Activated T-cell treated with anti-CD3 and anti-CD28 coated beads, Interleukin-2, amount 50 U/mL, for 72 hours (primary cell): Measurements from ENCODE around the gene DND1. TPM values are rescaled to one million over a fixed set of nuclear protein-coding genes. Genes with fewer than 3 reads are reported as not detected.
"Not testable (repeated sequence)": the region's sequence is repeated elsewhere in the genome, so short reads cannot be mapped to it uniquely, and the experiment has no call there.

Experiments
- ATAC-seq, 2 donors: fragments of 150-1000 bp; cut with Tn5 transposase; replicated peaks in 1 of 2; 2 replicates each; pipeline ENCODE4 v1.10.0; 2021; ENCODE audit warnings: moderate library complexity in 2 of 2, mild to moderate bottlenecking in 1 of 2
- DNase-seq, 2 donors: peaks; one replicate each; pipeline ENCODE4 v3.0.0; 2021 to 2022; ENCODE audit warnings: mixed read lengths in 1 of 2
- H3K27ac Mint-ChIP-seq: one replicate; pipeline ENCODE4 v1.8.0; 2022; ENCODE audit warnings: mild to moderate bottlenecking, moderate library complexity, mixed read lengths
- H3K27me3 Mint-ChIP-seq: one replicate; pipeline ENCODE4 v1.8.0; 2022; ENCODE audit warnings: low read depth, mixed read lengths
- H3K36me3 Mint-ChIP-seq, 2 donors: one replicate each; pipeline ENCODE4 v1.8.0; 2022; ENCODE audit warnings: mixed read lengths in 2 of 2, mild to moderate bottlenecking in 1 of 2; ENCODE audit not compliant: insufficient read depth in 2 of 2
- H3K4me1 Mint-ChIP-seq: one replicate; pipeline ENCODE4 v1.8.0; 2022; ENCODE audit warnings: low read depth, mixed read lengths
- H3K4me3 Mint-ChIP-seq, 2 donors: one replicate each; pipeline ENCODE4 v1.8.0; 2022; ENCODE audit warnings: mild to moderate bottlenecking in 2 of 2, mixed read lengths in 2 of 2, moderate library complexity in 2 of 2
- H3K9me3 Mint-ChIP-seq, 2 donors: one replicate each; pipeline ENCODE4 v1.8.0; 2022; ENCODE audit warnings: mixed read lengths in 2 of 2
- total RNA-seq, 2 donors: library from RNA; stranded (reverse); gene quantifications; one replicate each; pipeline ENCODE4 v1.2.3, GENCODE V29; 2022

The DND1 gene
- total RNA-seq, 2 donors from 2014 or later, result 3.7 to 4.6 TPM

GRCh38 chr5:140660371-140660770, 13.0 kb downstream of the DND1 start:
- Mint-ChIP-seq H3K4me1 (peaks cover 17% of the 10 kb centered on the region), H3K36me3 (peaks cover 17 to 37% of the 10 kb centered on the region in 2 donors)
- not testable (repeated sequence) for H3K27ac Mint-ChIP-seq, ATAC-seq, H3K27me3 Mint-ChIP-seq, H3K4me3 Mint-ChIP-seq, H3K9me3 Mint-ChIP-seq, DNase-seq

- ATAC-seq (no peak), DNase-seq (no peak)
- Mint-ChIP-seq H3K27ac (peak overlapping the region; percentile 43), H3K4me1 (peaks cover 6% of the 10 kb centered on the region), H3K9me3 (no peaks in the 10 kb centered on the region), H3K27me3 (no peaks in the 10 kb centered on the region), H3K36me3 (peaks cover 12 to 35% of the 10 kb centered on the region in 2 donors), H3K4me3 (no peak overlapping the region)
Measured at GRCh38 chr5:140658870-140659269, 14.5 kb downstream of the DND1 start.

- no peak for DNase-seq
- Mint-ChIP-seq H3K4me3 (peak overlapping the region; percentile 97 to 98), H3K4me1 (peaks cover 55% of the 10 kb centered on the region), H3K27ac (peak overlapping the region; percentile 99), H3K36me3 (peaks cover 16 to 32% of the 10 kb centered on the region in 2 donors), H3K9me3 (no peaks in the 10 kb centered on the region), H3K27me3 (no peaks in the 10 kb centered on the region)
- ATAC-seq, result no peak
Measured at GRCh38 chr5:140647042-140647419, 26.3 kb downstream of the DND1 start.

GRCh38 chr5:140642718-140643117, 30.7 kb downstream of the DND1 start:
- H3K36me3 Mint-ChIP-seq, result peaks cover 9 to 27% of the 10 kb centered on the region in 2 donors
- H3K9me3 Mint-ChIP-seq, result no peaks in the 10 kb centered on the region
- peaks cover 70% of the 10 kb centered on the region for H3K4me1 Mint-ChIP-seq
- no peak for DNase-seq
- no peaks in the 10 kb centered on the region for H3K27me3 Mint-ChIP-seq
- no peak for ATAC-seq
- H3K27ac Mint-ChIP-seq, result peak overlapping the region; percentile 67
- no peak overlapping the region for H3K4me3 Mint-ChIP-seq

GRCh38 chr5:140641716-140642115, 31.7 kb downstream of the DND1 start:
- H3K4me1 Mint-ChIP-seq, result peaks cover 70% of the 10 kb centered on the region
- H3K27me3 Mint-ChIP-seq, result no peaks in the 10 kb centered on the region
- ATAC-seq (no peak), DNase-seq (no peak)
- H3K4me3 Mint-ChIP-seq, result no peak overlapping the region
- no peak overlapping the region for H3K27ac Mint-ChIP-seq
- peaks cover 9 to 22% of the 10 kb centered on the region in 2 donors for H3K36me3 Mint-ChIP-seq
- H3K9me3 Mint-ChIP-seq, result no peaks in the 10 kb centered on the region

- Mint-ChIP-seq H3K27ac (peak within 1 kb of the TSS; percentile 87), H3K4me1 (peaks cover 64% of the 10 kb centered on the region), H3K9me3 (no peaks in the 10 kb centered on the region), H3K27me3 (no peaks in the 10 kb centered on the region), H3K4me3 (peak within 1 kb of the TSS; percentile 80 to 87), H3K36me3 (peaks cover 5 to 17% of the 10 kb centered on the region in 2 donors)
- peak; percentile 84 to 91 for ATAC-seq
- peak; percentile 97 to 99 for DNase-seq
Measured at GRCh38 chr5:140639148-140639981, 34.0 kb downstream of the DND1 start, which contains the start of gene TMCO6. Gene TMCO6, plus strand, starts transcription at chr5:140639451. Its CDS starts 77 bp downstream, at chr5:140639528.

- H3K4me1 Mint-ChIP-seq, result peaks cover 65% of the 10 kb centered on the region
- ATAC-seq, H3K9me3 Mint-ChIP-seq, DNase-seq, H3K27me3 Mint-ChIP-seq: not testable (repeated sequence)
- peak overlapping the region; percentile 87 for H3K27ac Mint-ChIP-seq
- H3K4me3 Mint-ChIP-seq, result peak overlapping the region; percentile 80 to 87
- peaks cover 0 to 17% of the 10 kb centered on the region in 2 donors for H3K36me3 Mint-ChIP-seq
Measured at GRCh38 chr5:140638898-140639147, 34.6 kb downstream of the DND1 start.

GRCh38 chr5:140637371-140638100, 35.8 kb downstream of the DND1 start:
- Mint-ChIP-seq H3K27me3 (peaks cover 15% of the 10 kb centered on the region), H3K4me3 (no peak overlapping the region), H3K4me1 (peaks cover 67% of the 10 kb centered on the region), H3K27ac (peak overlapping the region; percentile 20), H3K36me3 (peaks cover 0 to 16% of the 10 kb centered on the region in 2 donors), H3K9me3 (no peaks in the 10 kb centered on the region)
- ATAC-seq (no peak), DNase-seq (no peak)

- H3K9me3 Mint-ChIP-seq, result no peaks in the 10 kb centered on the region
- peaks cover 60% of the 10 kb centered on the region for H3K4me1 Mint-ChIP-seq
- peaks cover 32% of the 10 kb centered on the region for H3K27me3 Mint-ChIP-seq
- peak overlapping the region; percentile 77 for H3K27ac Mint-ChIP-seq
- DNase-seq (peak; percentile 43 to 45), ATAC-seq (peak; percentile 36 to 50)
- peak overlapping the region; percentile 11 to 64 for H3K4me3 Mint-ChIP-seq
- peaks cover 0 to 8% of the 10 kb centered on the region in 2 donors for H3K36me3 Mint-ChIP-seq
Measured at GRCh38 chr5:140635291-140636257, 37.8 kb downstream of the DND1 start.

- Mint-ChIP-seq H3K36me3 (no peaks in the 10 kb centered on the region), H3K4me3 (peak overlapping the region; percentile 13 to 81), H3K9me3 (no peaks in the 10 kb centered on the region), H3K27ac (no peak overlapping the region), H3K27me3 (peaks cover 32% of the 10 kb centered on the region), H3K4me1 (peaks cover 51% of the 10 kb centered on the region)
- ATAC-seq (no peak), DNase-seq (no peak)
Measured at GRCh38 chr5:140634103-140634502, 39.3 kb downstream of the DND1 start.

GRCh38 chr5:140633501-140633900, 39.9 kb downstream of the DND1 start:
- H3K4me1 Mint-ChIP-seq, result peaks cover 46% of the 10 kb centered on the region
- peaks cover 32% of the 10 kb centered on the region for H3K27me3 Mint-ChIP-seq
- no peak overlapping the region for H3K27ac Mint-ChIP-seq
- no peak for ATAC-seq
- DNase-seq, result no peak
- peak overlapping the region; percentile 81 to 91 for H3K4me3 Mint-ChIP-seq
- no peaks in the 10 kb centered on the region for H3K36me3 Mint-ChIP-seq
- no peaks in the 10 kb centered on the region for H3K9me3 Mint-ChIP-seq

- peak in 1 of 2 donors; percentile 9 for DNase-seq
- Mint-ChIP-seq H3K4me3 (peak within 1 kb of the TSS; percentile 81 to 91), H3K4me1 (peaks cover 42% of the 10 kb centered on the region), H3K9me3 (peaks cover 2 to 3% of the 10 kb centered on the region in 2 donors), H3K27ac (no peak within 1 kb of the TSS), H3K27me3 (peaks cover 32% of the 10 kb centered on the region), H3K36me3 (peaks cover 3 to 4% of the 10 kb centered on the region in 2 donors)
- ATAC-seq, result no peak
Measured at GRCh38 chr5:140633021-140633471, 40.3 kb downstream of the DND1 start, which contains the start of gene CD14. Gene CD14, minus strand, starts transcription at chr5:140633175. Its CDS starts 104 bp downstream, at chr5:140633071.
